Stimulated activated CD8-positive, alpha-beta memory T cell treated with anti-CD3 and anti-CD28 coated beads, Interleukin-15, amount 100 ng/mL, for 4 hours (primary cell): Measurements from ENCODE around the gene CREBL2.
"Not testable (repeated sequence)": the region's sequence is repeated elsewhere in the genome, so short reads cannot be mapped to it uniquely, and the experiment has no call there.

Experiments used
- DNase-seq, 2 donors: peaks; one replicate each; pipeline ENCODE4 v3.0.0-alpha.2; 2020; ENCODE audit warnings: low read depth in 2 of 2

Gene CREBL2, protein sequence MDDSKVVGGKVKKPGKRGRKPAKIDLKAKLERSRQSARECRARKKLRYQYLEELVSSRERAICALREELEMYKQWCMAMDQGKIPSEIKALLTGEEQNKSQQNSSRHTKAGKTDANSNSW

DNA sequence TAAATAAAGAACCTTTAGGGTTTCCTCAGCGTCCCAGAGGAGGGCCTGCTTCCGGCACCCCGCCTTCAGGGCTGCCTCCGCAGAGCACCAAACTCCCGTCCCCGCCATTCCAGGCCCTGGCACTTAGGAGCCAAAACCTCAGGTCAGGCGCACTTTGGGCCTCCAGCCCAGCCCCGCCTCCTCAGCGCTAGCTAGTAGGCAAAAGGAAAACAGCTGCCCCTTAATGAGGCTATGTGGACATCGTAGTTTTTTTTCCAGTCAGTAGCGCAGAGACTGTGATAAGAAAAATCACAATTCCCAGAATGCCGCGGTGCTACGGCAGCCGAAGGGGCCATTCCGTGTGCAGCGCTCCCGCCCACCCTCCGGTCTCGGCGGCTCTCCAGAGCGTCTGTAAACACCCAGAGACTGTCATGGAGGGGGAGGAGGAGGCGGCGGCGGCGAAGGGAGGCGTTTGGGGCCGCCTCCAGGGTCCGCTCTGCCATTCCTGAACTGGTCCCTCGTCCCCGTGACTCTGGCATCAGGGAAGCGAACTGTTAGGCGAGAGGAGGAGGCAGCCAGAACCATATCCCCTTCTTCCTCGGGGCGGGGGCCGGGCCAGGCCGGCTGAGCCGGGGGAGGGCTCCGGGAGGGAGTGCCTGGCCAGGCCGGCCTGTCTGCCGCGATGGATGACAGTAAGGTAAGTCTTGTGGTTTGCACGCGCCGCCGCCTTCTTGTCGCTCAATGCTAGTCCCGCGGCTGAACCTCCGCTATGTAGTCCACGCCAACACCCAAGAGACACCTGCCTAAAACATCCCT, at the start of gene CREBL2:
Gene CREBL2, plus strand, starts transcription at position 365 of the 795 bp plus-strand sequence. Its CDS starts 297 bp downstream, at position 662.
- DNase-seq, result peak; percentile 62 to 71

DNA sequence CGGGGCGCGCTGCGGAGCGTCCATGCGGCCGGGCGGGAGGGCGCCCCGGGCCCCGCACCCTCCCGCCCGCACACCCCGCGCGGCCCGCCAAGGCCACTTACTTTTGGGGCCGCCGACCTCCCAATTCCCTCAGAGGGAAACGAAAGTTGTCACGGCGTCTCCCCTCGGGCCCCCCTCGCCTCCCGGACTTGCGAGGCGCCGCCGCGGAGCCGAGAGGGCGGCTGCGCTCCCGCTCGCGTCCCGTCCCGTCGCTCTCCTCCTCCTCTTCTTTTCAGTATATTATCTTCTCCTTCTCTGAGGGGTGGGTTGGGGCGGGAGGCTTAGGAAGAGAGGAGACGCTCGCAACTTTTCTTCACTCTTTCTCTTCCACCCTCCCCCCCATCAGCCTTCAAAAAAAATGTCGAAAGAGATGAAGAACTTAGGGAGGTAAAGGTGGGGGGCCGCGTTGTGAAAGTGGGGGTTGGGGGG, 49.6 kb upstream of the CREBL2 start:
- peak in 1 of 2 donors; percentile 5 for DNase-seq

DNA sequence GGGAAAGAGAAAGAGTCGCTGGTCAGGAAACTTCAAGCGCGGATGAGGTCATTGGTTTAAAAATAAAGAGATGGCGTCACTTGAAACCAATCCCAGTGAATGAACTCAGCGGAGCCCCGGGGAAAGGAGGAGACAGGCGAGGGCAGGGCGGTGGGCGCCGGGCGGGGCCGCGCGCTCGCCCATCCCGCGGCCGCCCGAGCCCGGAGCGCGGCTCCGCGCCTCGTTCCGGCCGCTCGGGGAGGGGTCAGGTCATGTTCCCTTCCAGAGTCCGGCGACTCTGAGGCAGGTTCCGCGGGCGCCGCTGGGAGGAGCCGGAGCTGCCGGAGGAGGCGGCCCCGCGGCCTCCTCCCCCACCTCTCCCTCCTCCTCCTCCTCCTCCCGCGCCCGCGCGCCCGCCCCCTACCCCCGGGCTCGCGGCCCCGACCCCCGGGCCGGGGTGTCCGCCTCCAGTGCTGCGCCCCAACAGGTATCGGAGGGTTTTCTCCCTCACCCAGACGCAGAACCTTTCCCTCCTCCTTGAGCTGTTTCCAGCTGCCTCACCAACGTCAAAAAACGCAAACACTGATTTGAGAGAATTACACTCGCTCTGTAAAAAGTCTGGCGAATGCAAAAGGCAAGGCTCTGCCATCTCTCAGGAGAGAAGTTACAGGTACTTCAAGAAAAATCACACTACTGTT, 49.0 kb upstream of the CREBL2 start, which contains the start of gene DUSP16:
Gene DUSP16, minus strand, starts transcription at position 279 of the 677 bp plus-strand sequence. CDS start 41,765 bp downstream, outside the sequence.
- peak; percentile 41 to 51 for DNase-seq

DNA sequence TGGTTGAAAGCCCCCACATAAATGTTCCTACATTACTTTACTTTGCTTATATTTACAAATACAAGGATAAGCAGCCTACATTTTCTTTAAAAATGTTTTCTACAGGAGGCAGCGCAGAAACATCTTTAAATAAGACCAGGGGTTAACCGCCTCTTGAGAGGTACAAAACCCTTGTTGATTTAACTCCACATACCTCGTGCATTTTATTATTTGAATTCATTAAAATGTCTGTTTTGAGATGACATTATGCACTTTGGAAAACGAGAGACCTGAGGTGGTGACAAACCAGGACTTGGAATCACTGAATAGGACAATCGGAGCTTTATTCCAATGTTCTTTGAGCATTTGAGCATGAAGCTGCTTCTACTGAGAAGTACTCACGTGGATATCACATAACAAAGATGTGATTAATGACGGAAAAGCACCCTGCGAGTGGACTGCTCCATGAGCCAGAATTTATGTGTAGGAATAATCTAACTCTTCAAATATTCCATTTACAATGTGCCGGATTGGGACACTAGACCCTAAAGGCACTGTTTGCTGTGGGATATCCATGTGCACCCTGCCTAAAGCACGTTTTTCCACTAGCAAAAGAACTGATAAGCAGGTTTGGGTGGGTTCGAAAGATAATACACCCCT, 48.3 kb upstream of the CREBL2 start:
- DNase-seq, result no peak

DNA sequence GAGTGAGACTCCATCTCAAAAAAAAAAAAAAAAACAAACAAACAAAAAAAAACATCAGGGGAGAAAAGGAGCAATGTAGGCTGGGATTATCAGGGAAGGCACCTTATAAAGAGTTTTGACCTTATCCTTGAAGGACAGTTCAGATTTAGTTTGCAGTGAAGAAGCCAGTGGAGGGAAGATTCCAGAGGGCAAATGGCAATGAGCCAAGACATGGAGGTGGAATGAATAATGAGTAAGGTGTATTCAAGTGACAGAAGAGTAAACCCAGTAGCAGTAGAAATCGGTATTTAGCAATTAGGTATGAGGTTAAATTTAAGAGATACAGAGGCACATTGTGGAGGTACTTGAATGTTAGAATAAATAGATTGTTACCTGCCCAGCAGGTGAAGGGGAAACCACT, 46.8 kb upstream of the CREBL2 start:
- no peak for DNase-seq

DNA sequence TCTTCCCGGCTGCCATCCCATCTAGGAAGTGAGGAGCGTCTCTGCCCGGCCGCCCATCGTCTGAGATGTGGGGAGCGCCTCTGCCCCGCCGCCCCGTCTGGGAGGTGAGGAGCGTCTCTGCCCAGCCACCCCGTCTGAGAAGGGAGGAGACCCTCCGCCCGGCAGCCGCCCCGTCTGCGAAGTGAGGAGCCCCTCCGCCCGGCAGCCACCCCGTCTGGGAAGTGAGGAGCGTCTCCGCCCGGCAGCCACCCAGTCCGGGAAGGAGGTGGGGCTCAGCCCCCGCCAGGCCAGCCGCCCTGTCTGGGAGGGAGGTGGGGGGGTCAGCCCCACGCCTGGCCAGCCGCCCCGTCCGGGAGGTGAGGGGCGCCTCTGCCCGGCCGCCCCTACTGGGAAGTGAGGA, 45.7 kb upstream of the CREBL2 start:
- not testable (repeated sequence) for DNase-seq

DNA sequence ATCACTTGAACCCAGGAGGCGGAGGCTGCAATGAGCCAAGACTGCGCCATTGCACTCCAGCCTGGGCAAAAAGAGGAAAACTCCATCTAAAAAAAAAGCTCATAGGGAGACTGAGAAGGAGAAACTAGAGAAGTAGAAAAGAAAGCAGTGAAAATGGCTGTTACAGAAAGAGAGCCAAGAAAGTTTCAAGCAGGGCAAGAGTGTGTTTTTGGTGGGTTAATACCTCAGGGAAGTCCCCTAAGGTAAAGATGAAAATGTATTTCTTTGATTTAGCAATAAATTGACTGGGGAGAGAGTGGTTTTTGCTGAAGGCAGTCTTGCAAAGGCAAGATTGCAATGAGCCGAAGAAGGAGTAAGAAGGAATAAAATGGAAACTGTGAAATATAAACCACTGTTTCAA, 39.0 kb upstream of the CREBL2 start:
- no peak for DNase-seq

DNA sequence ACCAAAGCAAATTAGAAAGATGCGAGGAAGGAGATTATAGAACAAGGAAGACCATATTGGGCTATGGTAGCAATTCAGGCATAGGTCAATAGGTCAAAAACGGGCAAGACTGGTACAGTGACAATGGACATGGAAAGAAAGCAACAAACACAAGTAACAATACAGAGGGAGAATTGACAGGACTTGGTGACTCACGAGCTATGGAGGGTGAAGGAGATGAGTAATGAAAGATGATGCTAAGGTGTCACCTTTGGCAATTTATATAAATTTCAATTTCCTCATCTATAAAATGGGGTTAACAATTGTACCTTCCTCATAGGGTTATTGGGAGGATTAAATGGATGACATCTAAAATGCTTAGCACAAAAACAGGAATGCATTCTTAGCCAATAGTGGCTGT, 33.9 kb upstream of the CREBL2 start:
- DNase-seq, result no peak

DNA sequence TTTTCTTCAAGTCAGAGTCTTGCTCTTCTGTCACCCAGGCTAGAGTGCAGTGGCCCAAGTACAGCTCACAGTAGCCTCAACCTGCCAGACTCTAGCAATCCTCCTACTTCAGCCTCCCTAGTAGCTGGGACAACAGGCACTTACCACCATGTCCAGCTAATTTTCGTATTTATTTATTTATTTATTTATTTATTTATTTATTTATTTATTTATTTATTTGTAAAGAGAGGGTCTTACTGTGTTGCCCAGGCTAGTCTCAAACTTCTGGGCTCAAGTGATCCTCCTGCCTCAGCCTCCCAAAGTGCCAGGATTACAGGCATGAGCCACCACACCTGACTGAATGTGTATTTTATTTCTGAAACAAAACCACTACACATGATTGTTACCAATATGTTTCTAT, 31.0 kb upstream of the CREBL2 start:
- not testable (repeated sequence) for DNase-seq

DNA sequence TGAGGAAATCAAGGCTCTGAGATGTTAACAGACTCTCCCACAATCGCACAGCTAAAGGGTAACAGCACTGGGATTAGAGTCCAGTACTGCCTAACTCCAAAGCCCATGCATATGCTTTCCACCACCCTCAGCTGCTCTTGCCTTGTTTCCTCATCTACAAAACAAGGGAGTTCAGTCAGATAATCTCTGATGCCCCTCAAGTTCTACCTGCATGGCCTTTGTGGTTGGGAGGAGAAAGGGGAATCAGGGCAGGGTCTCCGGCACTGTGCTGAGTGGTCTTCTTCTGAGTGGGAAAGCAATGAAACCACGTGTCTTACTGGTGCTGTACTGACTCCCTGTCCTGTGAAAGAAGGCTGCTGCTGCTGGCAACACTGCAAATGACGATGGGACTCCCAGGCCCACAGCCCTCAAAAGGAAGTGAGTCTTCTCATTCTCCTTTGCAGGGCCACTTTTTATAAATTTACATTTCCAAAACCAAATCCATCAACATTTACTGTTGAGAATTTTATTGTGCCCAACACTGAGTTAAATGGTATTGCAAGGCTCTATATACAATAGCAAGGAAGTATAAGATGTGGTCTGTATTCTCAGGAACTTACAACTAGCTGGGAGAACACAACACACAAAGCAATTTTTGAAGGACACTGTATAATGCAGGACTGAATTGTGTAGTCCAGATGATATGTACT, 29.3 kb upstream of the CREBL2 start:
- DNase-seq, result no peak

DNA sequence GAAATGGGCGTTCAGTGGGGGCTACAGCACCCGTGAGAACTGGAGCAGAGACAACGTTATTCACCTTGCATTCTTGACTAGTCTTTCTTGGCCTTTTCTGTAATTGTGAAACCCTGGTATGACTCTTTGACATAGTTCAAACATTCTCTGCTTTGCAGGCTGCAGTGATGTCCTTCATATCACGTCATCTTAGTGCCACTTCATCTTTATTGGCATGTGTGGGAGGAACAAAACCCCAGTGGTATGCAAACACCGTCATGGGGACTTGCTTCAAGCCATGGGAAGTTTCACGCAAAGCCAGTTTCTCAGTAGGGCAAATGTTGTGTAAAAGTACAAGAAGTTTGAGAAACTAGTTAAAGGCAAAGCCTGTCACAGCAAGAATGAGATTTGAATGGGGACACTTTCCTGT, 28.8 kb upstream of the CREBL2 start:
- no peak for DNase-seq

DNA sequence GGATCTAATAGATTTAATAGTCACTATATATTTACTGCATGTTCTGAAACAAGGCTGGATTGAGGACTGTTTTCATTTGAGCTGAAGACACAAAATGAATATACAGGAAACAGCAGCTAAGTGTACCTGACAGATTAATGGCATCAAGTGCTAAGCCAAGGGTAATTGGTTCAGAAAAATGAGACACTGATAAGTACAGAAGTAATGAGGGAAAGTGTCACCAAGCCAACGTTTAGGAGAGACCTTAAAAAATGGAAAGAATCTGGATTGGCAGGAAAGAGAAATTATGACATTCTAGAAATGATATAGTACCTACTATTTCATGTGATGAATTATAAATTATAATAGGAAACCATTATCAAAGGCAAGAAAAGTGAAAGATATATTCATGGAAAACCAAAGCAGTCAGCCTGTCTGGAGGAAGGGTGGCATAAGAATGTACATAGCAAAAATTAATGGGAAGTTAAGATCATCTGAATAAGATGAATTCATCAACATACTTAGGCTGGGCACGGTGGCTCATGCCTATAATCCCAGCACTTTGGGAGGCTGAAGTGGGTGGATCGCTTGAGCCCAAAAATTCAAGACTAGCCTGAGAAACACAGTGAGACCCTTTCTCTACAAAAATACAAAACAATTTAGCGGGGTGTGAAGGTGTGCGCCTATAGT, 28.0 kb upstream of the CREBL2 start:
- no peak for DNase-seq

DNA sequence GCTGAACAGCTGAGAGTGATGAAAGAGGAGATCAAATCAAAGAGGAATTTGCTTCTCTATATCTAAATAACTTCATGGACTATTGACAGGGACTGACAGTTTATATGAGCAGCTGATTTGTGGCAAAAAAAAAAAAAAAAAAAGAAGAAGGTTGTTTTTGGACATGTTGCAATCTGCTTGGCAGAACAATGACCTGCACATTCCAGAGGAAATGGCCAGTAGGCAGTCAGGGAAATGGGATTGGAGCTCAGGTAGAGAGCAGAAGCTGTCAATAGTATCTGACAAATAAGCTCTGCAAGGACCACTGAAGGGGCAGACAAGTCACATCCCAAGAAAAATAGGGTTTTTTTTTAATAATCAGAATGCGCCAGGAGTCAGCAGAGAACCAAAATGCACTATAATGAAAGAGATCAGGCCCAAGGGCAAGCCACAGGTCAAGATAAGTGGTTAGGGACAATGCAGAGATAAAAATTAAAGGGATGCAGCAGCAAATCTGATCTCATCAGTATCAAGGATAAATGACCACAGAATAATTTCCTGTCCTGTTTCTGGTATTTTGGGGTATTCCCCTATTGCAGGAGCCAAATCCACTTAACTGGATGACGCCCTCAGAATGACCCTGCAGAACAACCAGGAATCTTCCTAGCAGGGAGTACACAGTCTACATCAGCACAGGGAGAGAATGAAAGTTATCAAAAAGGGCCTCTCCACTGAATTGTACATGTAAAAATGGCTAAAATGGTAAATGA, 26.4 kb upstream of the CREBL2 start:
- DNase-seq, result no peak

DNA sequence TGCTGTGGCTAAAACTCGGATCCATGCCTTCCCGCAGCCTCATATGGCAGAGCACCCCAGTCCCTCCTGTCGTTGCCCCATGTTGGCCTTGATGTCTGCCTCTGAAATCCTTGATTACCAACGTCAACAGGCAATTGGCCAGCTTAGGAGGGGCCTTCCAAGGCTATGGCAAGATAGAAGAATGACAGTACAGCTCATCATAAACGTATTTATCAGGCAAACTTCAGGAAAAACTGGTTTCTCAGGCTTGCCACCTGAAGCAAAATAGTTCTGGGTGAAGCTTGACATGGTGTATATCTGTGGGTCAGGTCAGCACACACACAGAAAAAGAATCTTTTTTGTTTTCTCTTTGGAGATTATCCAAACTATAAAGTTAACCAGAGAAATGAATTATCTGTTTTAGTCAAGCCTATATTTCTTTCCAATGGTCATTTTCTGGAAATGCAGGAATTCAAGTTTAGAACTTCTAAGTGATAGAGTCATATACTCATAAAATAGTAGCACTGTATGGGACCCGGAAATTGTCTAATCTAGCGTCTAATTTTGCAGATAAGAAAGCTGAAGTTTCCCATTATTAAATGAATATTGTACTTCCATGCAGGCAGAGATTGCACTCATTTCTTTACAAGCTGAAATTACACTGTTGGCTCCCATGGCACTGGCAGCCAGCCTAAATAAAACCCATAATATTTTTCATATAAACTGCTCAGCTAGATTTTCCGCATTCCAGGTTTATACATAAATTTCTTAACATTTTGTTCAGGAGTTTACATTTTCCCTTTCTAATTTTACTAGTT, 24.6 kb upstream of the CREBL2 start:
- DNase-seq, result no peak

DNA sequence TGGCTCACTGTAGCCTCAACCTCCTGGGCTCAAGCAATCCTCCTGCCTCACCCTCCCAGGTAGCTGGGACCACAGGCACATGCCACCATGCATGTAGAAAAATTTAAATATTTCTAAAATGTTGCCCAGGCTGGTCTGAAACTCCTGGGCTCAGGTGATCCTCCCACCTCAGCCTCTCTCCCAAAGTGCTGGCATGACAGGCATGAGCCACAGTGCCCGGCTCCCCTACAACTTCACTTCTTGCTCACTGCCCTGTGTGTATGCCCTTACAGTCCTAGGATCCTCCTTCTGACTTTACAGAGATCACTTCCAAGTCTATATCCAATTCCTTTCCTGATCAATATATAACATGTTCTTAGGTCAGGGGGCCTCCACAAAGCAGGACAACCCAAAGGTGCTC, 23.8 kb upstream of the CREBL2 start:
- DNase-seq, result no peak

DNA sequence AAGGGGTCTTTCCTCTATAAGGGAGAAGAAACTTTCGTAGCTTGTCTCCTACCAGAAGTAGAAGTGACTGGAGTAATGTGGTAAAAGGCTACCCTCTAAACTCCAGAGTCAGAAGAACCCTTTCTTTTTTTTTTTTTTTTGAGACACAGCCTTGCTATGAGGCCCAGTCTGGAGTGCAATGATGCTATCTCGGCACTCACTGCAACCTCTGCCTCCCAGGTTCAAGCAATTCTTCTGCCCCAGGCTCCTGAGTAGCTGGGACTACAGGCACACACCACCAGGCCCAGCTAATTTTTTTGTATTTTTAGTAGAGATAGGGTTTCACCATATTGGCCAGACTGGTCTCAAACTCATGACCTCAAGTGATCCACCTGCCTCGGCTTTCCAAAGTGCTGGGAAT, 23.2 kb upstream of the CREBL2 start:
- not testable (repeated sequence) for DNase-seq

DNA sequence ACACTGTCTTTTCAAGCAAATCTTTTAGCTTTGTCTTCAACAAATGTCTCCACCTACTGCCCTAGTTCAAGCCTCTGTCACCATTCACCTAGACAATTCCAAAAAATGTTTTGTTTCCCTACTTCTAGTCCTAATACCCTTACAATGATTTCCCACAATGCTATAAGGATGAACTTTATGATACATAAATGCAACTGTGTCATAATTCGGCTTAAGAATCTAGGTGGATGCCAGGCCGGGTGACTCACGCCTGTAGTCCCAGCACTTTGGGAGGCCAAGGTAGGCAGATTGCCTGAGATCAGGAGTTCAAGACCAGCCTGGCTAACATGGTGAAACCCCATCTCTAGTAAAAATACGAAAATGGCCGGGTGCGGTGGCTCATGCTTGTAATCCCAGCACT, 20.7 kb upstream of the CREBL2 start:
- no peak for DNase-seq

DNA sequence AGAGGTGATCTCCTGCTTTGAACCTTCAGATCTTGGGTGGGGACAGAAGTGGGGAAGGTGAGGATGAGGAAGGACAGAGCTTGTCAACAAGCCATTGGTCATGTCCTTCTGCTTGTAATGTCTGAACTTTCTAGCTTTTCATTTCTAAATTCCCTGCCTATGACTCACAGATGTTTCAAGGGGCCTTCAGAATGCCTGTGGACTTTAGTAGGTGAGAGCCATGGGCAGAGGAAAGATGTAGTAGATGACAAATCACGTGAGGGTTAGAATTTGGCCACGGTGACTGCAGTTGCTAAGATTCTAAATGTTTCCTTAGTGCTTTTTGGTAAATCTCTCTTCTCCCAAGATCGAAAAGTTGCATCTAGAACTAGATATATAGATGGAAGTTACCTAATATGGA, 18.7 kb upstream of the CREBL2 start:
- DNase-seq, result no peak

DNA sequence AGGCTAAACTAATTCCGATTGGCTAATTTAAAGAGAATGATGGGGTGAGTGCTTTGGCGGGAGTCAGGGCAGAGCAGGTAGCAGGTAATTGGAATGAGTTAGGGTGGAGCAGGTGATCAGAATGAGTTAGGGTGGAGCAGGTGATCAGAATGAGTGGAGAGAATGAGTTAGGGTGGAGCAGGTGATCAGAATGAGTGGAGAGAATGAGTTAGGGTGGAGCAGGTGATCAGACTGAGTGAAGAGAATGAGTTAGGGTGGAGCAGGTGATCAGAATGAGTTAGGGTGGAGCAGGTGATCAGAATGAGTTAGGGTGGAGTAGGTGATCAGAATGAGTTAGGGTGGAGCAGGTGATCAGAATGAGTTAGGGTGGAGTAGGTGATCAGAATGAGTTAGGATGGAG, 15.7 kb upstream of the CREBL2 start:
- not testable (repeated sequence) for DNase-seq

DNA sequence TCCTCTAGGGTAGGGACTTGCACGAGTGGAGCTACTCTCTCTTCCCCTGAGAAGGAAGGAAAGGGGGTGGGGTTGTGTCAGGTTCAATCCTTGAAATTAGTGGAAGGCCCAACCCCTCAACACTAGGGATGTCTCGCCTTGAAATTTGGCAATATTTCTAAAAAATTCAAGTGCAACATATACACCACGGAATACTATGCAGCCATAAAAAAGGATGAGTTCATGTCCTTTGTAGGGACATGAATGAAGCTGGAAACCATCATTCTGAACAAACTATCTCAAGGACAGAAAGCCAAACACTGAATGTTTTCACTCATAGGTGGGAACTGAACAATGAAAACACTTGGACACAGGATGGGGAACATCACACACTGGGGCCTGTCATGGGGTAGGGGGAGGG, 15.1 kb upstream of the CREBL2 start:
- DNase-seq, result not testable (repeated sequence)
